Breast epithelium (tissue), 3 donors: ENCODE measurements around the gene PTPN3.
"Not testable (repeated sequence)": the region's sequence is repeated elsewhere in the genome, so short reads cannot be mapped to it uniquely, and the experiment has no call there.

ENCODE experiments used
- CTCF ChIP-seq, 3 donors: fragments of 450-650 bp; IDR thresholded peaks; one replicate each; pipeline ENCODE4 v1.5.1; 2016 to 2017; ENCODE audit warnings: antibody characterized with exemption in 3 of 3, mild to moderate bottlenecking in 3 of 3, moderate library complexity in 3 of 3
- POLR2A ChIP-seq: fragments of 450-650 bp; IDR thresholded peaks from one replicate; pipeline ENCODE4 v1.6.1; 2016; ENCODE audit warnings: antibody characterized with exemption, mild to moderate bottlenecking, moderate library complexity
- POLR2AphosphoS5 ChIP-seq, 3 donors: sonication (generic); formaldehyde crosslinking; IDR thresholded peaks; one replicate each; pipeline ENCODE4 v1.6.1; 2017; ENCODE audit warnings: antibody characterized with exemption in 3 of 3

- not testable (repeated sequence) for TF ChIP-seq CTCF (IDR thresholded peaks at IDR 0.05); POLR2AphosphoS5 (IDR thresholded peaks at IDR 0.05); POLR2A
These were observed 157.1 kb downstream of the PTPN3 start for GRCh38 chr9:109340979-109341378.
